ENCODE results near the gene CAPN9. TPM values are rescaled to one million over a fixed set of nuclear protein-coding genes. Genes with fewer than 3 reads are reported as not detected.

Gene CAPN9
- total RNA-seq, 2 experiments from 2014 or later = not detected

- Mint-ChIP-seq H3K4me1 (ENCODE audit: low read depth) (peaks cover 3% of the 10 kb centered on the region), H3K27me3 (peaks cover 8% of the 10 kb centered on the region), H3K9me3 (no peaks in the 10 kb centered on the region), H3K4me3 (no peak overlapping the region), H3K27ac (no peak overlapping the region), H3K36me3 (ENCODE audit: low read depth) (no peaks in the 10 kb centered on the region)
- intact Hi-C loops (cut with micrococcal nuclease) = no loop called here
- ATAC-seq = no peak
- ChIA-PET CTCF (no interaction called here), POLR2A (no interaction called here)
- no peak for TF ChIP-seq CTCF (IDR thresholded peaks at IDR 0.05)
- DNase-seq = no peak
Measured at GRCh38 chr1:230711245-230711644, 35.9 kb upstream of the CAPN9 start.

GRCh38 chr1:230712470-230712942 is 34.7 kb upstream of the CAPN9 start:
- peaks cover 11% of the 10 kb centered on the region for H3K27me3 Mint-ChIP-seq
- POLR2A ChIA-PET = no interaction called here
- H3K4me3 Mint-ChIP-seq = no peak overlapping the region
- H3K27ac Mint-ChIP-seq = no peak overlapping the region
- intact Hi-C loops (cut with micrococcal nuclease) = no loop called here
- H3K9me3 Mint-ChIP-seq = peaks cover 5% of the 10 kb centered on the region
- TF ChIP-seq CTCF (IDR thresholded peaks at IDR 0.05) = no peak
- DNase-seq = no peak
- H3K36me3 Mint-ChIP-seq (ENCODE audit: low read depth) = no peaks in the 10 kb centered on the region
- no peak for ATAC-seq
- peaks cover 3% of the 10 kb centered on the region for H3K4me1 Mint-ChIP-seq (ENCODE audit: low read depth)
- CTCF ChIA-PET = no interaction called here

GRCh38 chr1:230713138-230713537 is 34.0 kb upstream of the CAPN9 start:
- ChIA-PET POLR2A (no interaction called here), CTCF (no interaction called here)
- no peak overlapping the region for H3K27ac Mint-ChIP-seq
- no peaks in the 10 kb centered on the region for H3K36me3 Mint-ChIP-seq (ENCODE audit: low read depth)
- peaks cover 5% of the 10 kb centered on the region for H3K9me3 Mint-ChIP-seq
- no peaks in the 10 kb centered on the region for H3K4me1 Mint-ChIP-seq (ENCODE audit: low read depth)
- no peak for ATAC-seq
- H3K27me3 Mint-ChIP-seq = peaks cover 8% of the 10 kb centered on the region
- H3K4me3 Mint-ChIP-seq = no peak overlapping the region
- TF ChIP-seq CTCF (IDR thresholded peaks at IDR 0.05) = no peak
- intact Hi-C loops (cut with micrococcal nuclease) = no loop called here
- no peak for DNase-seq

- CTCF ChIA-PET = no interaction called here
- Mint-ChIP-seq H3K9me3 (peaks cover 5% of the 10 kb centered on the region), H3K36me3 (ENCODE audit: low read depth) (no peaks in the 10 kb centered on the region), H3K27me3 (peaks cover 8% of the 10 kb centered on the region), H3K4me1 (ENCODE audit: low read depth) (no peaks in the 10 kb centered on the region), H3K4me3 (no peak overlapping the region), H3K27ac (no peak overlapping the region)
- intact Hi-C loops (cut with micrococcal nuclease) = no loop called here
- POLR2A ChIA-PET = no interaction called here
- TF ChIP-seq CTCF (IDR thresholded peaks at IDR 0.05) = no peak
- ATAC-seq (no peak), DNase-seq (no peak)
Measured at GRCh38 chr1:230713547-230713914, 33.7 kb upstream of the CAPN9 start.

GRCh38 chr1:230713915-230714764 is 33.0 kb upstream of the CAPN9 start, which contains the start of gene AGT:
AGT (minus strand) TSS chr1:230714122; CDS start chr1:230710823, 3,299 bp downstream.
- Mint-ChIP-seq H3K9me3 (peaks cover 5% of the 10 kb centered on the region), H3K4me1 (ENCODE audit: low read depth) (no peaks in the 10 kb centered on the region), H3K27ac (no peak within 1 kb of the TSS), H3K4me3 (no peak within 1 kb of the TSS), H3K27me3 (peaks cover 8% of the 10 kb centered on the region), H3K36me3 (ENCODE audit: low read depth) (no peaks in the 10 kb centered on the region)
- ChIA-PET CTCF (no interaction called here), POLR2A (no interaction called here)
- intact Hi-C loops (cut with micrococcal nuclease) = no loop called here
- no peak for TF ChIP-seq CTCF (IDR thresholded peaks at IDR 0.05)
- DNase-seq (no peak), ATAC-seq (no peak)

Measured in activated CD8-positive, alpha-beta T cell treated with anti-CD3 and anti-CD28 coated beads for 36 hours (primary cell).